ENCODE data around the gene JMJD6. TPM values are rescaled to one million over a fixed set of nuclear protein-coding genes. Genes with fewer than 3 reads are reported as not detected.

JMJD6 gene
- total and polyA plus RNA-seq, 2 of the 8 experiments (the other 6 are each of a cell fraction or from before 2014, with no cell fraction given): 8.6 to 18.6 TPM

DNA sequence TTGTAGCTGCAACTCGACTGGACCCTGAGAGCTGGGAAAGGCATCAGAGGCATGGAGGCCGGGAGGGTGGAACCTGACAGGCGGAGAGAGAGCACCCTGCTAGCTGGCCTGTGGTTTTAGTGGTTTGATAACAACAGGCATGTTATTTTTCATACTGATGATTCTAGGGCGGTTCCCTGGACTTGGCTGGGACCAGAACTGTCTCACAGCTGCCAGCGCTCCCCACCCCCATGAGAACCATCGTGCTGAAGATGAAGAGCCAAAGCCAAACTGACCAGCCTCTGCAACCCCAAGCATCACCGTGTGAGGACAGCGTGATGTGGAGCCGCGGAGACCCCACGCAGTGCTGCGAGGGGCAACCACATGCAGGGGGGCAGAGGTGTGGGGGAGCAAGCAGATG lies 44.1 kb downstream of the JMJD6 start (continued):
- TF ChIP-seq, protein P1, sequence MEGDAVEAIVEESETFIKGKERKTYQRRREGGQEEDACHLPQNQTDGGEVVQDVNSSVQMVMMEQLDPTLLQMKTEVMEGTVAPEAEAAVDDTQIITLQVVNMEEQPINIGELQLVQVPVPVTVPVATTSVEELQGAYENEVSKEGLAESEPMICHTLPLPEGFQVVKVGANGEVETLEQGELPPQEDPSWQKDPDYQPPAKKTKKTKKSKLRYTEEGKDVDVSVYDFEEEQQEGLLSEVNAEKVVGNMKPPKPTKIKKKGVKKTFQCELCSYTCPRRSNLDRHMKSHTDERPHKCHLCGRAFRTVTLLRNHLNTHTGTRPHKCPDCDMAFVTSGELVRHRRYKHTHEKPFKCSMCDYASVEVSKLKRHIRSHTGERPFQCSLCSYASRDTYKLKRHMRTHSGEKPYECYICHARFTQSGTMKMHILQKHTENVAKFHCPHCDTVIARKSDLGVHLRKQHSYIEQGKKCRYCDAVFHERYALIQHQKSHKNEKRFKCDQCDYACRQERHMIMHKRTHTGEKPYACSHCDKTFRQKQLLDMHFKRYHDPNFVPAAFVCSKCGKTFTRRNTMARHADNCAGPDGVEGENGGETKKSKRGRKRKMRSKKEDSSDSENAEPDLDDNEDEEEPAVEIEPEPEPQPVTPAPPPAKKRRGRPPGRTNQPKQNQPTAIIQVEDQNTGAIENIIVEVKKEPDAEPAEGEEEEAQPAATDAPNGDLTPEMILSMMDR (IDR thresholded peaks at IDR 0.05; ENCODE audit: control extremely low read depth in 1 of 3, insufficient read depth in 1 of 3, low read depth in 1 of 3, low read length in 3 of 3): no peak
- TF ChIP-seq RAD21 (IDR thresholded peaks at IDR 0.05 in 1 of 2, conservative IDR thresholded peaks at IDR 0.05 in 1 of 2; ENCODE audit: low read depth in 2 of 2, low read length in 2 of 2): no peak

Data from H1 (cell line).